Cardiac muscle cell (in vitro differentiated cells and primary cell): ENCODE data around the gene C6orf136. TPM values are rescaled to one million over a fixed set of nuclear protein-coding genes. Genes with fewer than 3 reads are reported as not detected.

Experiments
- DNase-seq, 2 donors: peaks; one replicate each; pipeline versions ENCODE4 v3.0.0 to v3.0.0-alpha.2; 2010 to 2017; ENCODE audit warnings: low read depth in 1 of 2, low spot score in 1 of 2
- H3K27ac ChIP-seq: fragments of 200-600 bp; sonication (generic); 2 replicates; pipeline ENCODE4 v1.5.1; 2016
- H3K27me3 ChIP-seq: fragments of 200-600 bp; sonication (generic); 2 replicates; pipeline ENCODE4 v1.6.0; 2016; ENCODE audit warnings: control low read depth
- H3K36me3 ChIP-seq: fragments of 200-600 bp; sonication (generic); 2 replicates; pipeline ENCODE4 v1.5.1; 2016; ENCODE audit warnings: control low read depth
- H3K4me1 ChIP-seq: fragments of 200-600 bp; sonication (generic); 2 replicates; pipeline ENCODE4 v1.8.1; 2017; ENCODE audit warnings: low read depth, mild to moderate bottlenecking, mixed run types
- H3K4me3 ChIP-seq: fragments of 200-600 bp; sonication (generic); 2 replicates; pipeline ENCODE4 v1.5.1; 2016; ENCODE audit warnings: mild to moderate bottlenecking
- H3K9me3 ChIP-seq: fragments of 200-600 bp; sonication (generic); 2 replicates; pipeline ENCODE4 v1.5.1; 2017; ENCODE audit warnings: low read depth, mild to moderate bottlenecking, control low read depth
- CTCF ChIP-seq: IDR thresholded peaks from 2 replicates; pipeline ENCODE4 v1.5.1; 2012; ENCODE audit warnings: low read depth, mild to moderate bottlenecking, low read length
- polyA plus RNA-seq: library from polyadenylated mRNA; unstranded; fragments of >200 nt; fragmentation: Nextera tagmentation; extraction: Ambion mirVana; gene quantifications from 2 replicates; pipeline ENCODE4 v1.2.1, GENCODE V29; 2016
- total RNA-seq: library from RNA; depleted of rRNA; stranded (reverse); fragments of >200 nt; gene quantifications from 2 replicates; pipeline ENCODE4 v1.2.3, GENCODE V29; 2016

The C6orf136 gene
- total and polyA plus RNA-seq, 2 experiments from 2014 or later, result 28.5 to 40.1 TPM

DNA sequence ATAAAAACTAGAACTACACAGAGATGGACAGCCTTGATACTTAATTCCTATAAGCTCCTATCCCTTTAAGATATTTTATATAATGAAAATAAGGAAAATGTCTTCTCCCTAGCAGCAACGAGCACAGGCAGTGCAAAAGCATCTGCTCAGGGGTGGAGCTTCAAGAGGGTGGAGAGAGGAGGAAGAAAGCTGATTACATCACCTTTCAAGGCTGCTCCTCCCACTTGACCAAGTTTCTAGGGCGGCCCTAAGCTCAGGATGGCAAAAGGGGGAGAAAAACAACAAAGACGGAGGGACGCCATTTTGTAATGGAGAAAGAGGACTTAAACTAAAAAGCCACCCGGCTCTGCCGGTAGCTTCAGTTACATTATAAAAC lies 32.1 kb upstream of the C6orf136 start:
- TF ChIP-seq CTCF, result no peak
- Histone ChIP-seq H3K27ac (peak overlapping the region; percentile 99), H3K9me3 (no peaks in the 10 kb centered on the region), H3K36me3 (peaks cover 14% of the 10 kb centered on the region), H3K4me3 (peak overlapping the region; percentile 83), H3K27me3 (no peaks in the 10 kb centered on the region), H3K4me1 (peaks cover 21% of the 10 kb centered on the region)
- peak; percentile 93 to 99 for DNase-seq

GRCh38 chr6:30615219-30615957 lies 31.5 kb upstream of the C6orf136 start:
- peaks cover 21% of the 10 kb centered on the region for H3K4me1 ChIP-seq
- peaks cover 15% of the 10 kb centered on the region for H3K36me3 ChIP-seq
- peak overlapping the region; percentile 99 for H3K27ac ChIP-seq
- no peaks in the 10 kb centered on the region for H3K9me3 ChIP-seq
- peak; percentile 79 to 96 for DNase-seq
- TF ChIP-seq CTCF, result no peak
- H3K27me3 ChIP-seq, result no peaks in the 10 kb centered on the region
- peak overlapping the region; percentile 83 for H3K4me3 ChIP-seq

GRCh38 chr6:30615958-30616810 lies 30.7 kb upstream of the C6orf136 start:
- no peaks in the 10 kb centered on the region for H3K9me3 ChIP-seq
- no peak for TF ChIP-seq CTCF
- peaks cover 17% of the 10 kb centered on the region for H3K36me3 ChIP-seq
- H3K4me3 ChIP-seq, result peak overlapping the region; percentile 83
- peak; percentile 24 to 56 for DNase-seq
- H3K4me1 ChIP-seq, result peaks cover 21% of the 10 kb centered on the region
- peak overlapping the region; percentile 99 for H3K27ac ChIP-seq
- no peaks in the 10 kb centered on the region for H3K27me3 ChIP-seq

- no peaks in the 10 kb centered on the region for H3K9me3 ChIP-seq
- peak within 1 kb of the TSS; percentile 99 for H3K27ac ChIP-seq
- H3K4me3 ChIP-seq, result peak within 1 kb of the TSS; percentile 83
- peaks cover 20% of the 10 kb centered on the region for H3K36me3 ChIP-seq
- H3K4me1 ChIP-seq, result peaks cover 21% of the 10 kb centered on the region
- no peaks in the 10 kb centered on the region for H3K27me3 ChIP-seq
- peak; percentile 100 for DNase-seq
- no peak for TF ChIP-seq CTCF
Observed at GRCh38 chr6:30616811-30617564, 29.9 kb upstream of the C6orf136 start, which contains the start of gene PPP1R10. Gene PPP1R10 (minus strand): TSS chr6:30617243. CDS start chr6:30609944, 7,299 bp downstream.

DNA sequence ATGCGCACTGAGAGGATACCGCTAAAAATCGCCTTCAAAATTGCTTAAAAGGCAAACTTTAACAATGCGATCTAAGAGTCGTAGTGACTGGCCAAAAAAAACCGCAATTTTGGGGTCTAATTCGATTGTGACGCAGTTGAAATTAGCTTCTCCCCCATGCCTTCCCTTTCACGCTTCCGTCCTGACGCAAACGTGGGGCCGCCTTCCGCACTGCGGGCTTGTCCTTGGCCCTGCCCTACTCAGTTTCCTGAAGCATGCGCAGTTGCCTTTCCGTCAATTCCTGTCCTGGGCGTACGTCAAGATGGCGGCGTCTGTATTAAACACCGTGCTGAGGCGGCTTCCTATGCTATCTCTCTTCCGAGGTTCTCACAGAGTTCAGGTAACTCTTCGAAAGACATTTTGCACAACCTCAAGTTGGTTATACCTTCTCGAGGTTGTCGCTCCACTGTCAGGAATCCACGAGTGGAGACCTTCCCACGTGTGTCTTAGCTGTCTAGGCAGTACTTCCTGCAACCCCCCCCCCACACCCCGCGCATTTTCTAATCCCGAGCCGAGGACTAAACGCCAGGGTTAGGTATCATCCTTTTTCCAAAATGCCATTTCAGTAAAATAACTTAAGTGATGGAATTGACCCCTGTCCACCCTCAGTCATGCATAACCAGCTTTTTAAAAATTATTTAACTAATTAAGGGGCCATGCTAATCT lies 29.2 kb upstream of the C6orf136 start, which contains the start of gene MRPS18B:
TSS of gene MRPS18B (plus strand) at position 276 of the 705 bp plus-strand sequence. CDS start at position 302, 26 bp downstream.
- peak; percentile 97 to 99 for DNase-seq
- H3K27me3 ChIP-seq, result no peaks in the 10 kb centered on the region
- peak within 1 kb of the TSS; percentile 83 for H3K4me3 ChIP-seq
- TF ChIP-seq CTCF, result no peak
- H3K27ac ChIP-seq, result peak within 1 kb of the TSS; percentile 99
- no peaks in the 10 kb centered on the region for H3K9me3 ChIP-seq
- H3K36me3 ChIP-seq, result peaks cover 25% of the 10 kb centered on the region
- H3K4me1 ChIP-seq, result peaks cover 15% of the 10 kb centered on the region
